Measurements from ENCODE around the gene ISG20. TPM values are rescaled to one million over a fixed set of nuclear protein-coding genes. Genes with fewer than 3 reads are reported as not detected.

Gene ISG20
- total RNA-seq, 1 donor from 2014 or later = 17.3 TPM

DNA sequence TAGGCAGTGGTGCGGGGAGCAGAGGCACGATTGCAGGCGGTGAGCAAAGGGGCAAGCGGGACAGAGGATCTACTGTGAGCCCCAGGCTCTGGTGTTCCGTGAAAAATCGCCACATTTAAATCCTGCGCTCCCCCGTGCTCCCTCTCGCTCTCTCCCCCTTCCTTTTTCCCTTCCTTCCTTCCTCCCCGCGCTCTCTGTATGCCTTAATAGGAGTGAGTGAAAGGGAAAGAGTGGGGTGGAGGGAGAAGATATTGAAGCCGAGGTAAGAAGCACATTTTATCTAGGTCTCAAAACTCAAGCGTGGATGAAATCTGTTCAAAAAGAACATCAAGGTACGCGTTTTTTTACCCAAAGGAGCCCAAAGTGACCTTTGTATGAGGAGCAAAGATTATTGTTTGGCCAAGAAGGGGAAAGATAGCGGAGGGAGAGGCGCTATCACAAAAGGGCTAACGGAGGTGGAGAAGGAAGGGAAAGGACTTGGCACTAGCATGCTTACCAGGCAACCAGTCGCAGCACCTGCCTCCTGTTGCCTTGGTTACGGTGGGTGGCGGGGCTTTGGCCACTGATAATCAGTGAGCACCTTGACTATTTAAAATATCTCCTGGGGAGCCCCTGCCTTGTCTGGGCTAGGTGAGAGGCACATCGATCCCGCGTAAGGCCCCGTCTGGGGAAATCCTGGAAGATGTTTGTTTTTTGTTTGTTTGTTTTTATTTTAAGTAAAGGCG lies 32.6 kb upstream of the ISG20 start:
- TF ChIP-seq, protein P1, sequence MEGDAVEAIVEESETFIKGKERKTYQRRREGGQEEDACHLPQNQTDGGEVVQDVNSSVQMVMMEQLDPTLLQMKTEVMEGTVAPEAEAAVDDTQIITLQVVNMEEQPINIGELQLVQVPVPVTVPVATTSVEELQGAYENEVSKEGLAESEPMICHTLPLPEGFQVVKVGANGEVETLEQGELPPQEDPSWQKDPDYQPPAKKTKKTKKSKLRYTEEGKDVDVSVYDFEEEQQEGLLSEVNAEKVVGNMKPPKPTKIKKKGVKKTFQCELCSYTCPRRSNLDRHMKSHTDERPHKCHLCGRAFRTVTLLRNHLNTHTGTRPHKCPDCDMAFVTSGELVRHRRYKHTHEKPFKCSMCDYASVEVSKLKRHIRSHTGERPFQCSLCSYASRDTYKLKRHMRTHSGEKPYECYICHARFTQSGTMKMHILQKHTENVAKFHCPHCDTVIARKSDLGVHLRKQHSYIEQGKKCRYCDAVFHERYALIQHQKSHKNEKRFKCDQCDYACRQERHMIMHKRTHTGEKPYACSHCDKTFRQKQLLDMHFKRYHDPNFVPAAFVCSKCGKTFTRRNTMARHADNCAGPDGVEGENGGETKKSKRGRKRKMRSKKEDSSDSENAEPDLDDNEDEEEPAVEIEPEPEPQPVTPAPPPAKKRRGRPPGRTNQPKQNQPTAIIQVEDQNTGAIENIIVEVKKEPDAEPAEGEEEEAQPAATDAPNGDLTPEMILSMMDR (conservative IDR thresholded peaks at IDR 0.05; ENCODE audit: low read depth, low read length) = no peak
- no peak for DNase-seq (ENCODE audit: low read depth)

GRCh38 chr15:88607951-88608350 lies 30.9 kb upstream of the ISG20 start:
- TF ChIP-seq, protein P1 (conservative IDR thresholded peaks at IDR 0.05; ENCODE audit: low read depth, low read length) = no peak

More for the DNA sequence above, 32.6 kb upstream of the ISG20 start:
- H3K4me3 ChIP-seq (ENCODE audit: low read depth, low read length) = no peak overlapping the region

GRCh38 chr15:88608607-88609181 lies 30.1 kb upstream of the ISG20 start:
- TF ChIP-seq, protein P1 (conservative IDR thresholded peaks at IDR 0.05; ENCODE audit: low read depth, low read length) = no peak
- DNase-seq (ENCODE audit: low read depth) = no peak
- H3K4me3 ChIP-seq (ENCODE audit: low read depth, low read length) = no peak overlapping the region

More at GRCh38 chr15:88607951-88608350, 30.9 kb upstream of the ISG20 start:
- no peak overlapping the region for H3K4me3 ChIP-seq (ENCODE audit: low read depth, low read length)
- DNase-seq (ENCODE audit: low read depth) = no peak

DNA sequence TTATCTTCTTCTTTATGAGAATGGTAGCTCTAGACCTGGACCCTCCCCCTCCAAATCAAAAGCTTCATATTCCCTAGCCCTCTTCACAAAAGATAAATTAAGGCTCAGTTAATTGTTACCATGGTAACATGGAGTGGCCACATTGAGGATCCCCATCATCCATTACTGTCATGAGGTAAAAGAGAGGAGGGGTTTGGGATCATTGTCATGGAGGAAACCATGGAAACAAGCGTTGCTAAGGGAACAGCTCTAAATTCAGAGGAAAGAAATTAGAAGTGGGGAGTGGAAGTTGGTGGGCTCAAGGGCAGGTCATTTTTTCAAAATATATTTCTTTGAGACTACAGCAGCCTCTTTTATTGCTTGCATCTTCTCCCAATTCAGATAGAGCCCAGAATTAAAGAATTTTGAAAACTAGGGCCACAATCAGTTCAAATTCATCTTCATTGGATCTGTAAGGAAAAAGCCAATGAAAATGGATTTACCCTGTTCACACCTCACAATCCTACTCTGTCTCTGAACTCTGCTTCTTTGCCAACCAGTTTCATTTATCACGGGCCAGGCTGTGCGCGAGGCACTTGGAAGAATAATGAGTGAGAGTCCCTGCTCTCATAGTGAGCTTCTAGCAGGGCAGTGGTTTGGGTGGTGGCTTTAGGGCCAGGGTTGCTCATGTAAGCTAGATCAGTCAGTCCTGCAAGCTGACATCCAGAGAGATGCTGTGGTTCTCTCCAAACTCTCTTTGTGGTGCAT lies 29.3 kb upstream of the ISG20 start:
- TF ChIP-seq, protein P1 (conservative IDR thresholded peaks at IDR 0.05; ENCODE audit: low read depth, low read length) = no peak
- no peak for DNase-seq (ENCODE audit: low read depth)
- no peak overlapping the region for H3K4me3 ChIP-seq (ENCODE audit: low read depth, low read length)

GRCh38 chr15:88610701-88611231 lies 28.1 kb upstream of the ISG20 start:
- TF ChIP-seq, protein P1 (conservative IDR thresholded peaks at IDR 0.05; ENCODE audit: low read depth, low read length) = peak; percentile 30
- DNase-seq (ENCODE audit: low read depth) = no peak
- no peak overlapping the region for H3K4me3 ChIP-seq (ENCODE audit: low read depth, low read length)

- TF ChIP-seq, protein P1 (conservative IDR thresholded peaks at IDR 0.05; ENCODE audit: low read depth, low read length) = no peak
- DNase-seq (ENCODE audit: low read depth) = no peak
Measured at GRCh38 chr15:88612186-88612796, 26.5 kb upstream of the ISG20 start.

More at GRCh38 chr15:88612186-88612796, 26.5 kb upstream of the ISG20 start:
- no peak overlapping the region for H3K4me3 ChIP-seq (ENCODE audit: low read depth, low read length)
